NCI-H1930 (cell line): ENCODE measurements around the gene SMYD3.
"Not testable (repeated sequence)": the region's sequence is repeated elsewhere in the genome, so short reads cannot be mapped to it uniquely, and the experiment has no call there.

ENCODE experiments used
- DNase-seq, 2 experiments: peaks; one replicate each; lab custom pipeline; 2025; lab: John Stamatoyannopoulos, UW

SMYD3 gene

GRCh38 chr1:246417152-246417812, 89.8 kb downstream of the SMYD3 start:
- no peak for DNase-seq

- DNase-seq: no peak
These were observed 90.8 kb downstream of the SMYD3 start for GRCh38 chr1:246416261-246416660.

DNA sequence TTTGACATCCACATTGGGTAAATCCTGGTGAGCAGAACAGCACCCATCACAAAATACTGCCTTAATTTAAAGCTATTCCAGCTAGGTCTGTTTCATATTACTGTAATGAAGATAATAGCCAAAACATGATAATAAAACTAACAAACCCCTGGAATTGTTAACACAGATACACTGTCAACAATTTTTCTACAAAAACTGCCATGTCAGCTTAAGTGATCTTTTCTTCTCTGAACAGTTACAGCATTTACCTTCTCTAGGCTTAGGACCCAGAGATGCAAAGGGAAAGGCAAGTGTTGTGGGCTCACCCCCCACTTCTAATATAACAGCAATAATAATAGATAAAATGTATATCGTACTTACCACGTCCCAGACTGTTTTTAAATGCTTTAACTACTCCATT, 92.1 kb downstream of the SMYD3 start:
- no peak for DNase-seq

DNA sequence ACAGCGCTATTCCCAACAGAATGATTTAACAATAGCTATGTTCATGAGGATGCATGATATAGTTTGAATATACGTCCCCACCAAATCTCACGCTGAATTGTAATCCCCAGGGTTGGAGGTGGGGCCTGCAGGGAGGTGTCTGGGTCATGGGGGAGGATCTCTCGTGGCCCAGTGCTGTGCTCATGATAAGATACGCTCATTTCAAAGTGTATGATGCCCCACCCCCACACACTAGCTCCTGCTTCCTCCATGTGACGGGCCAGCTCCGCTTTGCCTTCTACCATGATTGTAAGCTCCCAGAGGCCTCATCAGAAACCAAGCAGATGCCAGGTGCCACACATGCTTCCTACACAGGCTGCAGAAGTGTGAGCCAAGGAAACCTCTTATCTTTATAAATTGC, 93.6 kb downstream of the SMYD3 start:
- DNase-seq: no peak

DNA sequence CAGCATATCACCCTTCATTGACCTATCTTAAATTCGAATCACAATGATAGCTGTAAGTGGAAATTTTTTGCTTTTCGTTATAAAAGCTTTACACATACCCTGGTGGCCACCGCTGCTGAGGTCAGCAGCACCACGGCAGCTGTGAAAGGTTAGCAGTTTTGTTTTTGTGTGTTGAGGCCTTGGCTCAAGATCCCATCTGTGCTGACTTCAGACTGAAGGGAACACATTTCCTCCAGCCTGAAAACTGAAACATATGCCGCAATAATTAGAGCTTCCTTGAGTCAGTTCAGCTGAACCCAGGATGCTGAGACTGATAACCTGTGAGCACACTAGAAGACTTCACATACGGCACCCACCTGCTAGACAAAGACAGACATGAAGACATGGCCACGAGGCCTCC, 103.0 kb downstream of the SMYD3 start:
- no peak for DNase-seq

- no peak for DNase-seq
These were observed 108.8 kb downstream of the SMYD3 start for GRCh38 chr1:246398126-246398813.

DNA sequence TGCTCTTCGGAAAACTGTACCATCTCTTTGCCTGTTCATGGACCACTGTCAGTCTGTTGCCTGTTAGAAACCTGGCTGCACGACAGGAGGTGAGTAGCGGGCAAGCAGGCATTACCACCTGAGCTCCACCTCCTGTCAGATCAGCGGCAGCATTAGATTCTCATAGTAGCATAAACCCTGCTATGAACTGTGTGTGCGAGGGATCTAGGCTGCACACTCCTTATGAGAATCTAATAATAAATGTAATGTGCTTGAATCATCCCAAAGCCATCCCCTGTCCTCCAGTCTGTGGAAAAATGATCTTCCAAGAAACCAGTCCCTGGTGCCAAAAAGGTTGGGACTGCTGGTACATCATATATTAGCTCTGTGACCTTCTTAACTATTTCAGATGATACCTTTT, 110.0 kb downstream of the SMYD3 start:
- no peak for DNase-seq

DNA sequence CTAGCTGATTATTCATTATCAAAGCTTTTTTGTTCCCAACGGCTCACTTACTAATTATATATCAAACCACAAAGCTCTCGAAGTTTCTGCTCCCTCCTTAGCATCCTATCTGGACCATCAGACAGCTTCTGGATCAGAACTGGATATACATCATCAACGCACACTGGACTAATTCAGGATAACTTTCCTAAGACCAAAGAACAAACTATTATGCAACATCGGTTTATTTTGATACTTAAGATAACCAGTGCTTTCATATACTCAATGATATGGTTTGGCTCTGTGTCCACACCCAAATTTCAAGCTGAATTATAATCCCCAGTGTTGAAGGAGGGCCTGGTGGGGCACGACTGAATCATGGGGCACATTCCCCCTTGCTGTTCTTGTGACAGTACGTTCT, 110.8 kb downstream of the SMYD3 start:
- DNase-seq: no peak

- no peak for DNase-seq
These were observed 113.0 kb downstream of the SMYD3 start for GRCh38 chr1:246394121-246394520.

DNA sequence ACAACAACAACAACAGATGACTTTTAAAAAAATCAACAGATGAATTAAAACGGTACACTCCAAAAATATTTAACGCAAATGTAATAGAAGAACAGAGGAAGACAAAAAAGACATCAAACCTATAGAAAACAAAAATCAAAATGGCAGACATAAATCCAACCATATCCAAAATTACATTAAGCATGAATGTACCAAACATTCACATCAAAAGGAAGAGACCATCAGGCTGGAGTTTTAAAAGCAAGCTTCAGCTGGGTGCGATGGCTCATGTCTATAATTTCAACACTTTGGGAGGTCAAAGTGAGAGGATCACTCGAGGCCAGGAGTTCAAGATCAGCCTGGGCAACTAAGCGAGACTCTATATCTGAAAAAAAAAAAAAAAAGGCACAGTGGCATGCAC, 116.2 kb downstream of the SMYD3 start:
- DNase-seq: no peak

GRCh38 chr1:246384616-246385015, 122.5 kb downstream of the SMYD3 start:
- DNase-seq: no peak

GRCh38 chr1:246383791-246384190, 123.3 kb downstream of the SMYD3 start:
- DNase-seq: no peak

GRCh38 chr1:246383239-246383589, 123.9 kb downstream of the SMYD3 start:
- DNase-seq: no peak

DNA sequence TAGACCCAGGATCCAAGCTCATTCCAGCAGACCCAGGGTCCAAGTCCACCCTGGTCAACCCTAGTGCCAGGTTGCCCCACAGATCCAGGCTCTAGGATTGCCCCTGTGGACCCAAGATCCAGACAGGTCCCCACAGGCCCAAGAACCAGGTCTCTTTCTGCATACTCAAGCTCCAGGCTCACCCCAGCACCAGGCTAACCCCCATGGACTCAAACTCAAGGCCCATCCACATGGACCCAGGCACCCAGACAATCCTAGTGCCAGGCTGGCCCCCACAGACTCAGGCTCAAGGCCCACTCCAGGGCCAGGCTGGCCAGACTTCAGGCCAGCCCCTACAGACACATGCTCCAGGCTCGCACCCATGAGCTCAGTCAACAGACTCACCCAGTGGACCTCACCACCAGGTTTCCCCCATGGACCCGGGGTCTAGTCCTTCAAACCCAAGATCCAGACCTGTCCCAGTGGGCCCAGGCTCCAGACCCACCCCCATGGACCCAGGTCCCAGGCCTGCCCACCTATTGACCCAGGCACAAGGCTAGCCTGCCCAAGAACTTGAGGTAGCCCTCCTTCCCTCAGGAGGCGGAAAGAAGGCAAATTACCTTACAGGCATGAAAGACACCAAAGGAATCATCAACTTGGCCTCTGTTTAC, 124.4 kb downstream of the SMYD3 start:
- no peak for DNase-seq

GRCh38 chr1:246381452-246381851, 125.6 kb downstream of the SMYD3 start:
- no peak for DNase-seq

DNA sequence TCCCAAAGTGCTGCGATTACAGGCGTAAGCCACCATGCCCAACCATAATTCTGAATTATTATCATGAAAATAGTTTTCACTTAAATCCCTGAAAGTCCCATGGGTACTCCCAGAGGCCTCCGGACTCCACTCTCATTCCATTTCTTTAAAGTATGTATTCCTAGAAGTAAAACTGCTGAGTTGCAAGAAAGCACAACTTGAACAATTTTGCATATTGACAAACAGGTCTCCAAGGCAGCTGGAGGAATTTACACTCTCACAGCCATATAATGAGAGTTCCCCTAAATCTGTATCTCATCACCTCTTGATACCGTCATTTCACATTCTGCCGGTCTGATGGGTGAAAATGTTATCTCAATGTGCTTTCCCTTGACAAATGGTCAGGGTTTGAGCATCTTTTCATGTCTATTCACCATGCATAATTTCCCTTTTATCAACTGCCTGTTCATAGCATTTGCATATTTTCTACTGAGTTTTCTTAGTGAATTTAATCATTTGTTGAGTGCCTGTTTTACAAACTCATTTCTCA, 129.4 kb downstream of the SMYD3 start:
- DNase-seq: no peak

GRCh38 chr1:246373828-246374569, 133.1 kb downstream of the SMYD3 start:
- DNase-seq: no peak

- no peak for DNase-seq
These were observed 134.5 kb downstream of the SMYD3 start for GRCh38 chr1:246372559-246372958.

DNA sequence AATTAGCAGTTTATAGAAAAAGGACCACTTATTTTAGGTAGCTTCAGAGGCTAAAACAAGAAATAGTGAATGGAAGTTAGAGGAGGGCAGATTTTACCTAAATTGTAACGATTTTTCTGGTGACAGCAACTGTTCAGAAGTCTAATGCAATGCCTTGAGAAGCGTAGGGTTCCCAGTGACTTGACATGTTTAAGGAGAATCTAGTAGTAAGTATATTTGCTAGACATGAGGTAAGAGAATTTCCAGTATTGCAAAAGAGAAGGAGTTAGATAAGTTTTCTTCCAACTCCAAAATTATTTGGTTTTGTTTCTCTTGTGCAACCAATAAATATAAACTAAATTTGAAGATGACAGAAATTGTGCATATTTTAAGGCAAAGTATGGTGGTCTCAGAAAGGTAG, 140.0 kb downstream of the SMYD3 start:
- no peak for DNase-seq

DNA sequence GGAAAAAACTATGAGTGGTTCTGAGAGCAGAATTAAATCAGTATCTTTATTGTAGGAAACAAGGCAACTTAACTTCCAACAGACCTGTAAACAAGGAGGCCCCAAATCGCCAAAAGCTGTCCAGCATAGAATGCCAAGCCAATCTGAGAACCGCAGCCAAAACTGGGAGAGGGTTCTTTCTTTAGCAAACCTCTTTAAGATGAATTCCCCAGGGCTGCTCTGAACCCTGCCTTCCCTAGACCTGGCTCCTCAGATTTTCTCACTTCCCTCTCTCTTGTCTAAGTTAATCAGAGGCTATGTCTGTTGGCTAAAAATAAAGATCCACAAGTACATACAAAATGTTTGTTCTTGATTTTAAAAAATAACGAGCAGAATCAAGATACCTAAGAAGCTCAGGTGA, 141.4 kb downstream of the SMYD3 start:
- no peak for DNase-seq

DNA sequence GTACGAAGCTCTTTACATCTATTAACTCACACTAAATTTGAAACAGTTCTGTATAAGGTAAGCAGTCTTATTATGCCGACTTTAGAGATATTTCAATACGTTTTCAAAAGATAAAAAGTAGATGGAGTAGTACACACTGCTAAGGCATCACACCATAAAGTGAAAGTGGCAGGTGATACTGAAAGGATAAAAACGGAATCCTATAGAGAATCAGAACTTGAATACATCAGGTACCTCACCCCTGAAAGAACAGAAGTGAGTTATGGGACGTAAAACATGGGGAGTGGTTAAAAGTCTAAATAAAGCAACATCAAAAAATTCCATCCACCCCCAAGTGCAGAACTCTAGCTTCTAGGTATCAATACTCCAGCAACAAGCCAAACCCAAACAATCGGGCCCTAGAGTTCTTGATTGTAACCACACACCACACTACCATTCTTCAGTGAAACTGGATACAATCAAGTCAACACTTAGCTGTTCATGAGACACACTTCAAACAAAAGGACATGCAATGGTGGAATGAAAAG, 142.6 kb downstream of the SMYD3 start:
- no peak for DNase-seq

GRCh38 chr1:246357014-246357598, 150.0 kb downstream of the SMYD3 start:
- not testable (repeated sequence) for DNase-seq
